Ectodermal cell (in vitro differentiated cells): ENCODE measurements around the gene LONP2.
"Not testable (repeated sequence)": the region's sequence is repeated elsewhere in the genome, so short reads cannot be mapped to it uniquely, and the experiment has no call there.

Experiments used
- H3K27ac ChIP-seq: 2 replicates; pipeline ENCODE4 v1.7.0; 2013; ENCODE audit warnings: mild to moderate bottlenecking, low read depth, low read length; ENCODE audit not compliant: insufficient read depth, poor library complexity, severe bottlenecking
- H3K27me3 ChIP-seq: 2 replicates; pipeline ENCODE4 v1.7.0; 2013; ENCODE audit warnings: mild to moderate bottlenecking, low read length; ENCODE audit not compliant: insufficient read depth, control insufficient read depth, poor library complexity, severe bottlenecking
- H3K36me3 ChIP-seq: one replicate; pipeline ENCODE4 v1.7.0; 2013; ENCODE audit warnings: low read length; ENCODE audit not compliant: control insufficient read depth, insufficient read depth
- H3K4me1 ChIP-seq: one replicate; pipeline ENCODE4 v1.7.0; 2013; ENCODE audit warnings: low read length; ENCODE audit not compliant: control insufficient read depth, insufficient read depth
- H3K4me3 ChIP-seq: 2 replicates; pipeline ENCODE4 v1.7.0; 2013; ENCODE audit warnings: low read depth, low read length, control low read depth; ENCODE audit not compliant: insufficient read depth
- H3K9me3 ChIP-seq: 2 replicates; pipeline ENCODE4 v1.7.0; 2013; ENCODE audit warnings: mild to moderate bottlenecking, low read length, moderate library complexity; ENCODE audit not compliant: control insufficient read depth
- WGBS, 2 experiments: methylation state at CpG; one replicate each; pipeline ENCODE4 v1.1.7; 2013; ENCODE audit warnings: missing lambda C conversion rate in 2 of 2; 5-methylcytosine and 5-hydroxymethylcytosine counted together

LONP2 gene

DNA sequence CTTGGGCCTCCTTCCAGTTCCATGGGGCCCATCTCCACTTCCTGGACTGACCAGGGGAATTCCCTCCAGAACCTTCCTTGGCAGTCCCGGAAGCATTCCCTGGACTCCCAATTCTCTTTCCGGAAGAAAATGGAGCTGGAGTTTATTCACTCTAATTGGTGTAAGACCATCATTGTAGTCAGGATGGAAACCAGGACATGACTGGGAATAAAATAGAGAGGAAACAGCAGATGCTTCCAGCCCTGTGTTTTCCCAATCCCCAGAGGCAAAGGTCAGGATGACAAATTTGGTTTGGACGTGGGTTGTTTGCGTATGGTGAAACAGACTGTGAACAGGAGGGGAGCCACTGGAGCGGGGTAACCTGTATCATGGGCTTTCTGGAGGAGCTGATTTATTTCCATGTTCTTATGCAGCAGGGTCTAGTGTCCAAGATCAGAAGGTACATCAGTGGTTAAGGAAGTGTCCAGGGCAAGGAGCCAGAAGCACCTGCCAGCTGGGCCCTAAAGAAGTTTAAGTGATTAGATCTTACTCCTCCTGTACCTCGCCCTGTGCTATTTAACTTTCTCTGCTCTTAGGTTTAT lies 8.5 kb upstream of the LONP2 start:
- H3K4me3 ChIP-seq: no peak overlapping the region
- H3K36me3 ChIP-seq: no peaks in the 10 kb centered on the region
- no peaks in the 10 kb centered on the region for H3K9me3 ChIP-seq
- H3K27ac ChIP-seq: no peak overlapping the region
- H3K27me3 ChIP-seq: no peaks in the 10 kb centered on the region
- WGBS, 2 experiments: 96 to 97% methylated on average over 6 of the region's 6 CpGs
- H3K4me1 ChIP-seq: no peaks in the 10 kb centered on the region

DNA sequence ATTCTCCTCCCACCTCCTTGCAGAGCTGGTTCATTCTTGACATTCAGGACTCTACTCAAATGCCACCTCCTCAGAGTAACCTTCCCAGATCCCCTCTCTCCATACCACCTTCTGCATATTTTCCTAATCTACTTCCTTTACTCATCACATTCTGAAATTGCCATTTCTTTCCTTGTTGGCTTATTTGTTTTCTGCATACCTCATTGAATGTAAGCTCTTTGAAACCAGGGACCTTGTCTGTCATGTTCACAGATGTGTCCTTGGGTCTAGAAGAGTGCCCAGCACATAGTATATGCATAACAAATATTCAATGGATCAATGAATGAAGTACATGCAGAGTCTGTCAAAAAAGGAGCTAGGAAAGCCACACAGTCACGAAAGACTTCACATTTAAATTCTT lies 7.8 kb upstream of the LONP2 start:
- WGBS, 2 experiments: 82 to 92% methylated on average over 1 of the region's 1 CpG
- no peaks in the 10 kb centered on the region for H3K9me3 ChIP-seq
- H3K36me3 ChIP-seq: no peaks in the 10 kb centered on the region
- no peaks in the 10 kb centered on the region for H3K4me1 ChIP-seq
- H3K4me3 ChIP-seq: no peak overlapping the region
- no peak overlapping the region for H3K27ac ChIP-seq
- H3K27me3 ChIP-seq: no peaks in the 10 kb centered on the region

DNA sequence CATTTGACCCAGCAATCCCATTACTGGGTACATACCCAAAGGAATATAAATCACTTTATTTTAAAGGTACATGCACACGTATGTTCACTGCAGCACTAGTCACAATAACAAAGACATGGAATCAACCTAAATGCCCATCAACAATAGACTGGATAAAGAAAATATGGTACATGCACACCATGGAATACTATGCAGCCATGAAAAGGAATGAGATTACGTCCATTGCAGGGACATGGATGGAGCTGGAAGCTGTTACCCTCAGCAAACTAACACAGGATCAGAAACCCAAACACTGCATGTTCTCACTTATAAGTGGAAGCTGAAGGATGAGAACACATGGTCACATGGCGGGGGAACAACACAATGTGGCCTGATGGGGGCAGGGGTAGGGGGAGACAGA lies 4.0 kb upstream of the LONP2 start:
- 91 to 92% methylated on average over 3 of the region's 3 CpGs for WGBS, 2 experiments
- not testable (repeated sequence) for H3K27me3 ChIP-seq, H3K27ac ChIP-seq, H3K36me3 ChIP-seq, H3K9me3 ChIP-seq, H3K4me3 ChIP-seq, H3K4me1 ChIP-seq

DNA sequence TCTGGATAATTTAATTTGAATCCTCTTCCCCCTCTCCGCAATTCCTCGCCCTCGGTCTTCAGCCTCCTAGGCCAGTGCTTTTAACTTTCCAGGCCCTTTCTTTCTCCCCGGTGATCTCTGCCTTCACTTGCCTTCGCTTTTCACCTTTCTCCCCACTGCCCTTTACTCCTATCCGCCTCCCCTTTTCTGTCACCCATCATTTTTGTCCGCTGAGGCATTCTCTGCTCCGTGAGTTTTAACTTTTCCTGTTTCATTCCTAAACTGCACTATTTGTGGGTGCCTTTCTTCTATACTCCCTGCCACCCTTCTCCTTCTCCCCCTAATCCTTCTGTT lies 729 bp downstream of the LONP2 start:
- 14 to 15% methylated on average over 8 of the region's 8 CpGs for WGBS, 2 experiments
- Histone ChIP-seq H3K9me3 (no peaks in the 10 kb centered on the region), H3K27ac (no peak overlapping the region), H3K4me3 (peak overlapping the region; percentile 85), H3K4me1 (peaks cover 6% of the 10 kb centered on the region), H3K36me3 (no peaks in the 10 kb centered on the region), H3K27me3 (no peaks in the 10 kb centered on the region)

DNA sequence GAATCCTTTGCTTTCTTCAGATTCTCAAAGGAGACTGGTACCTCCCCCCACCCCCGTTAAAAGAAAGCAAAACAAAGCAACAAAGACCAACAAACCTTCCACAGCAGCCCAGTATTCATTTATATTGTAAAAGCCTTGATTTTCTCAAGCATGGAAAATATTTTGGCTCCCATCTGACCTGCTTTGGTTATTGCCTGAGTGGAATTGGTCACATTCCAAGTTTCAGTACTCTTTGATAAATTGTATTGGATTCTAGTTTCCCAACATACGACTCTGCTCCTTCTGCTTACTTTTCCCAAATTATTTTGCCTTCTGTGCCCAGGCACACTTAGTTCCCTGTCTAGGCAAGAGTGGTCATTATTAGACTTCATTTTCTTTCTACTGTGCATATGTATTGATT lies 2.0 kb downstream of the LONP2 start:
- 89 to 92% methylated on average over 1 to 2 of the region's 2 CpGs for WGBS, 2 experiments
- peaks cover 6% of the 10 kb centered on the region for H3K4me1 ChIP-seq
- no peaks in the 10 kb centered on the region for H3K9me3 ChIP-seq
- H3K36me3 ChIP-seq: no peaks in the 10 kb centered on the region
- no peak overlapping the region for H3K27ac ChIP-seq
- no peaks in the 10 kb centered on the region for H3K27me3 ChIP-seq
- H3K4me3 ChIP-seq: no peak overlapping the region

DNA sequence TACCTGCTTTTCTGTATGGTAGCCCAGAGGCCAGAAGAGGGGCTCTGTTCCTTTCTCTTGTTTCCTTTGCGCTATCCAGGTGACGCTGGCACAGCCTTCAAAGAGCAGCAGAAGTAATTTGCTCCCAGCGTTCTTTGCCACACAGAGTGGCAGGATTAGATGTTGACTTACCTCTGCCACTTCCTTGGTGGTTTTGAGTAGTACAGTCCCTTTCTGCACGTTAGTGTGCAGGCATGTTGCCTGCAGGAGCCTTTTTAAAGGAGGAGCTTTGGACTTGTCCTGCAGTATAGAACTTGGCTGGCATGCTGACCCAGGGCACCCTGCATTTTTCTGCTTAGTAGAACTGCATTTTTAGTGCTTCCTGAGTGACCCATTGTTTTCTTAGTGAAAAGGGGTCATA lies 3.2 kb downstream of the LONP2 start, which contains the start of gene ABCC11:
Gene ABCC11, minus strand, starts transcription at position 229 of the 400 bp plus-strand sequence. CDS start 15,618 bp downstream, outside the sequence.
- WGBS, 2 experiments: 56 to 59% methylated on average over 4 of the region's 4 CpGs
- Histone ChIP-seq H3K4me3 (no peak within 1 kb of the TSS), H3K9me3 (no peaks in the 10 kb centered on the region), H3K36me3 (no peaks in the 10 kb centered on the region), H3K4me1 (peaks cover 6% of the 10 kb centered on the region), H3K27ac (no peak within 1 kb of the TSS), H3K27me3 (no peaks in the 10 kb centered on the region)

DNA sequence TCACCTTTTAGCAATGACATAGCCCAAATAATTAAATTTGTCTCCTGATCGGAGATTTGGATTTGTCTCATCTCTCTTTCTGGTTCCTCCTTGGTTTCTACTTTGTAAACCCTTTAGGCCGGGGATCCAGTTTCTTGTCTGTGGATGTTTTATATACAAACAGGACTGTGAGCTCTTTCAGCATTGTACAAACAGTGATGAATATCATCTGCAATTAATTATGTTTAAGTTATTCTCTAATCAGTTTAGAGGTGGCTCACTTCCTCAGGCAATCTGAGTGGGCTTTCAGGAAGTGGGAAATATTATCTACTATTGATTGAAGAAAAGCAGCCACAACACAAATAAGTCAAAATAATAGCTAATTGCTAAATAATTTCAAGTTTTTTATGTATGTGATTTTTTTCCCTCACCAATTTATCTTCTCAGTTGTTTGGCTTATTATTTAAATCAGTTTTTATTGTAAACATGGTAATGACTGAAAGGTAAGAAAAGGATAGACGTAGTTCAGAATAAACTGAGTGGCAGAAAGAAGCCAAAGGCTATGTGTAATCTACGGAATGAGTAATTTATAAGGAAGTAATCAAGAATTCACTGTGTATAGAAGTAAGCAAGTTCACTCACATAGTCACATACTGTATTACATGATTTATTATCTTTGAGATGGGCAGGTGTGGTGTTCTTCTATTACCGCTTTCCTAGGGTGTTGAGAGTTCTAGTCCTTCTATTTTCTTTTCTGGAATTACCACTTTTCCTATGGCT lies 6.6 kb downstream of the LONP2 start:
- no peaks in the 10 kb centered on the region for H3K4me1 ChIP-seq

DNA sequence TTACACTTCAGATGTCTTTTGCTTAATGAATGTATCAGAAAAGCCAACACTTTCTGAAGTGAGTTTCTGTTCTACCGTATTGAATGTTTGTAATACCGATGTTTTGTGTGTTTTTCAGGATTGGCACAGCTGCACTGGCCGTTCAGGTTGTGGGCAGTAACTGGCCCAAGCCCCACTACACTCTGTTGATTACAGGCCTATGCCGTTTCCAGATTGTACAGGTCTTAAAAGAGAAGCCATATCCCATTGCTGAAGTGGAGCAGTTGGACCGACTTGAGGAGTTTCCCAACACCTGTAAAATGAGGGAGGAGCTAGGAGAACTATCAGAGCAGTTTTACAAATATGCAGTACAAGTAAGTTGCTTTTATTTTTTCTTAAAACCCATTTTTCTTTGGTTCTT lies 7.9 kb downstream of the LONP2 start:
- 93 to 99% methylated on average over 5 of the region's 5 CpGs for WGBS, 2 experiments
- no peak overlapping the region for H3K27ac ChIP-seq
- no peaks in the 10 kb centered on the region for H3K27me3 ChIP-seq
- H3K36me3 ChIP-seq: no peaks in the 10 kb centered on the region
- H3K4me1 ChIP-seq: no peaks in the 10 kb centered on the region
- no peaks in the 10 kb centered on the region for H3K9me3 ChIP-seq
- no peak overlapping the region for H3K4me3 ChIP-seq

More for the DNA sequence above, 6.6 kb downstream of the LONP2 start:
- WGBS, 2 experiments: 96 to 97% methylated on average over 3 to 5 of the region's 5 CpGs
- Histone ChIP-seq H3K27me3 (no peaks in the 10 kb centered on the region), H3K27ac (no peak overlapping the region), H3K9me3 (no peaks in the 10 kb centered on the region), H3K36me3 (no peaks in the 10 kb centered on the region), H3K4me3 (no peak overlapping the region)

DNA sequence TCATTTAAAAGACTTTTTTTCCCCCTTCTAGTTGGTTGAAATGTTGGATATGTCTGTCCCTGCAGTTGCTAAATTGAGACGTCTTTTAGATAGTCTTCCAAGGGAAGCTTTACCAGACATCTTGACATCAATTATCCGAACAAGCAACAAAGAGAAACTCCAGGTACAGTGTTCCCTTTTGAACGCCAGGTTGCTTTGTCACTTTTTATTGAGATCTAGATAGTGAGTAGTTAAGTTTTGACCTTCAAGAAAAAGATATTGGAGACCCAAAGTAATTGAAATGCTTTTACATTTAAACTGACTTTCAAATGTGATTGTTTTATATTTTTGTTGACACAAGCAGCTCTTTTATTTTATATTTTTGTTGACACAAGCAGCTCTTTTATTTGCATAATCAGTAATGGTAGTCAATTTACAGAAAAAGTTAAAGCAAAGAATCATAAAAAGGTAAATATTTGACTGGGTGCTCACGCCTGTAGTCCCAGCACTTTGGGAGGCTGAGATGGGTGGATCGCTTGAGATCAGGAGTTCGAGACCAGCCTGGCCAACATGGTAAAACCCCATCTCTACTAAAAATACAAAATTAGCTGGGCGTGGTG lies 12.6 kb downstream of the LONP2 start:
- WGBS, 2 experiments: 95 to 97% methylated on average over 6 to 7 of the region's 7 CpGs
- Histone ChIP-seq H3K27me3 (no peaks in the 10 kb centered on the region), H3K9me3 (no peaks in the 10 kb centered on the region)

DNA sequence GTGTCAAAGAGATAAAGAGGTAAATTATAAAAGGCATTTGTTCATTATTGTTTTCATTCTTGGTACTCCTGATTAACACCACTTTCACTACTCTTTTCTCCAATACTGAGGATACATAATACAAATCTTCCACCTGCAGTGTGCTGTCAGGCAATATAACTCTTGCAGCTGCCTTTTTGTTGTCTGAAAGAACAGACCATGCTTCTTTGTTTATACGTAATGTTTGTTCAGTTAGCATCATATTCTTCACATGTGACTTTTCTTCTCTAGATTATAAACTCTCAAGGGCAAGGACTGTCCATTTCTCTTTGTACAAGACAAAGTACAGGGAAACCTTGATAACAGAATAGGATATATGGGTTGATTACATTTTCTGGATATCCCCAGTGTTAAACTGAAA lies 17.5 kb downstream of the LONP2 start:
- Histone ChIP-seq H3K4me1 (no peaks in the 10 kb centered on the region), H3K27me3 (no peaks in the 10 kb centered on the region), H3K36me3 (peaks cover 28% of the 10 kb centered on the region), H3K4me3 (no peak overlapping the region), H3K9me3 (no peaks in the 10 kb centered on the region), H3K27ac (no peak overlapping the region)
- WGBS, 2 experiments: 95 to 100% methylated on average over 1 of the region's 1 CpG

More for the DNA sequence above, 12.6 kb downstream of the LONP2 start:
- Histone ChIP-seq H3K27ac (no peak overlapping the region), H3K4me1 (no peaks in the 10 kb centered on the region), H3K4me3 (no peak overlapping the region), H3K36me3 (peaks cover 12% of the 10 kb centered on the region)
